Esophagus squamous epithelium (tissue), 5 donors: ENCODE results near the gene C1QTNF6. TPM values are rescaled to one million over a fixed set of nuclear protein-coding genes. Genes with fewer than 3 reads are reported as not detected.

Source experiments
- DNase-seq: peaks from one replicate; lab custom pipeline; 2025; lab: John Stamatoyannopoulos, UW
- H3K27ac ChIP-seq, 4 donors: fragments of 200-600 bp; sonication (generic); one replicate each; pipeline ENCODE4 v1.5.1; 2016 to 2019; ENCODE audit warnings: mild to moderate bottlenecking in 1 of 4
- H3K27me3 ChIP-seq, 4 donors: fragments of 200-600 bp; sonication (generic); 1 replicate in 3 of 4; 2 replicates in 1 of 4; pipeline versions ENCODE4 v1.5.1 to v1.6.0; 2017 to 2021; ENCODE audit warnings: antibody characterized with exemption in 1 of 4
- H3K36me3 ChIP-seq, 3 donors: fragments of 200-600 bp; sonication (generic); one replicate each; pipeline ENCODE4 v1.5.1; 2016 to 2019
- H3K4me1 ChIP-seq, 3 donors: fragments of 200-600 bp; sonication (generic); one replicate each; pipeline ENCODE4 v1.5.1; 2017 to 2019
- H3K4me3 ChIP-seq, 4 donors: fragments of 200-600 bp; sonication (generic); 1 replicate in 3 of 4; 2 replicates in 1 of 4; pipeline ENCODE4 v1.5.1; 2016 to 2019; ENCODE audit warnings: mild to moderate bottlenecking in 2 of 4, moderate library complexity in 1 of 4
- H3K9me3 ChIP-seq, 3 donors: fragments of 200-600 bp; sonication (generic); one replicate each; pipeline ENCODE4 v1.5.1; 2016 to 2019
- CTCF ChIP-seq, 6 experiments: fragments of 450-650 bp in 4 of 6; fragments of 200-600 bp in 2 of 6; sonication (generic) in 2 of 6; IDR thresholded peaks; one replicate each; pipeline ENCODE4 v1.5.1; 2016 to 2019; ENCODE audit warnings: antibody characterized with exemption in 6 of 6, mild to moderate bottlenecking in 4 of 6, moderate library complexity in 4 of 6
- POLR2A ChIP-seq, 4 donors: fragments of 450-650 bp; IDR thresholded peaks; one replicate each; pipeline ENCODE4 v1.6.1; 2017; ENCODE audit warnings: antibody characterized with exemption in 4 of 4, mild to moderate bottlenecking in 4 of 4, moderate library complexity in 3 of 4
- WGBS, 2 donors: methylation state at CpG; one replicate each; pipeline ENCODE4 v1.1.5; 2018; 5-methylcytosine and 5-hydroxymethylcytosine counted together
- intact Hi-C: fragments of 100-400 bp; cut with DNase I; formaldehyde crosslinking; loops from one replicate; pipeline ENCODE4 v1.15.0; 2022
- total RNA-seq, 4 donors: library from RNA; depleted of rRNA; stranded (reverse); fragments of >200 nt; gene quantifications; one replicate each; pipeline ENCODE4 v1.1.0, GENCODE V29; 2016
- donor health status: DM: yes; HTN: yes; CAD: no.

The C1QTNF6 gene
- total RNA-seq, 4 donors from 2014 or later: 1.1 to 1.7 (median 1.4) TPM

- TF ChIP-seq CTCF (IDR thresholded peaks at IDR 0.05): no peak
- no peak for TF ChIP-seq POLR2A (IDR thresholded peaks at IDR 0.05)
- no peaks in the 10 kb centered on the region for H3K36me3 ChIP-seq
- DNase-seq: no peak
- intact Hi-C loops: no loop called here
- no peaks in the 10 kb centered on the region for H3K27me3 ChIP-seq
- no peak overlapping the region for H3K27ac ChIP-seq
- no peaks in the 10 kb centered on the region for H3K9me3 ChIP-seq
- no peak overlapping the region for H3K4me3 ChIP-seq
- H3K4me1 ChIP-seq: peaks cover 33 to 59% (median 35%) of the 10 kb centered on the region in 3 donors
- WGBS, 2 donors: 85 to 90% methylated on average over 2 of the region's 2 CpGs
Observed at GRCh38 chr22:37192204-37192603, 4.2 kb upstream of the C1QTNF6 start.

- 28 to 47% methylated on average over 4 of the region's 4 CpGs for WGBS, 2 donors
- intact Hi-C loops: no loop called here
- peak overlapping the region in 1 of 4 donors; percentile 91 for H3K27ac ChIP-seq
Observed at GRCh38 chr22:37190262-37190780, 2.3 kb upstream of the C1QTNF6 start.

GRCh38 chr22:37188901-37189466 lies 937 bp upstream of the C1QTNF6 start:
- Histone ChIP-seq H3K9me3 (no peaks in the 10 kb centered on the region), H3K4me1 (peaks cover 27 to 69% (median 31%) of the 10 kb centered on the region in 3 donors), H3K27ac (peak overlapping the region; percentile 75 to 91 (median 88)), H3K36me3 (no peaks in the 10 kb centered on the region), H3K4me3 (peak overlapping the region in 1 of 4 donors; percentile 56), H3K27me3 (no peaks in the 10 kb centered on the region)
- WGBS, 2 donors: 23 to 33% methylated on average over 2 of the region's 2 CpGs
- intact Hi-C loops: no loop called here
- TF ChIP-seq POLR2A (IDR thresholded peaks at IDR 0.05) (no peak), CTCF (IDR thresholded peaks at IDR 0.05) (no peak)
- DNase-seq: no peak

More at GRCh38 chr22:37190262-37190780, 2.3 kb upstream of the C1QTNF6 start:
- TF ChIP-seq CTCF (IDR thresholded peaks at IDR 0.05) (no peak), POLR2A (IDR thresholded peaks at IDR 0.05) (no peak)
- H3K36me3 ChIP-seq: no peaks in the 10 kb centered on the region
- peaks cover 27 to 61% (median 31%) of the 10 kb centered on the region in 3 donors for H3K4me1 ChIP-seq
- DNase-seq: no peak
- H3K27me3 ChIP-seq: no peaks in the 10 kb centered on the region
- no peak overlapping the region for H3K4me3 ChIP-seq
- no peaks in the 10 kb centered on the region for H3K9me3 ChIP-seq

GRCh38 chr22:37187552-37187890 lies 526 bp downstream of the C1QTNF6 start:
- 7 to 23% methylated on average over 5 of the region's 5 CpGs for WGBS, 2 donors
- intact Hi-C loops: no loop called here
- DNase-seq: no peak

More at GRCh38 chr22:37187552-37187890, 526 bp downstream of the C1QTNF6 start:
- TF ChIP-seq CTCF (IDR thresholded peaks at IDR 0.05) (no peak), POLR2A (IDR thresholded peaks at IDR 0.05) (no peak)
- peaks cover 27 to 66% (median 31%) of the 10 kb centered on the region in 3 donors for H3K4me1 ChIP-seq
- H3K27me3 ChIP-seq: no peaks in the 10 kb centered on the region
- no peaks in the 10 kb centered on the region for H3K9me3 ChIP-seq
- peak overlapping the region in 3 of 4 donors; percentile 32 to 56 (median 38) for H3K4me3 ChIP-seq
- peak overlapping the region; percentile 75 to 91 (median 88) for H3K27ac ChIP-seq
- peaks cover 0 to under 1% (median 0%) of the 10 kb centered on the region in 3 donors for H3K36me3 ChIP-seq
